ENCODE data around the gene MISP.

MISP gene

GRCh38 chr19:703651-704446 is 47.1 kb upstream of the MISP start:
- no peak overlapping the region for H3K4me3 ChIP-seq (ENCODE audit: low read depth in 1 of 2, low read length in 2 of 2)

GRCh38 chr19:704447-704741 is 46.5 kb upstream of the MISP start:
- no peaks in the 10 kb centered on the region for H4K20me1 ChIP-seq (ENCODE audit: insufficient read depth, low read length)
- no peak overlapping the region for H3K4me3 ChIP-seq (ENCODE audit: low read depth in 1 of 2, low read length in 2 of 2)
- no peaks in the 10 kb centered on the region for H3K9me3 ChIP-seq (ENCODE audit: insufficient read depth, low read length, severe bottlenecking)
- no peak overlapping the region for H3K4me2 ChIP-seq (ENCODE audit: insufficient read depth, low read length)
- DNase-seq (no peak), ATAC-seq (ENCODE audit: insufficient read depth, low read depth) (no peak)
- H3K27me3 ChIP-seq (ENCODE audit: insufficient read depth, low read length, poor library complexity): no peaks in the 10 kb centered on the region
- no peak overlapping the region for H3K27ac ChIP-seq (ENCODE audit: low read length)
- no peak overlapping the region for H2AFZ ChIP-seq (ENCODE audit: low read depth, low read length)
- no peak for TF ChIP-seq CTCF (IDR thresholded peaks at IDR 0.05; ENCODE audit: borderline replicate concordance, extremely low read depth, low read length, poor library complexity, severe bottlenecking)
- no peak for TF ChIP-seq EZH2 (IDR thresholded peaks at IDR 0.05; ENCODE audit: borderline replicate concordance, low read depth, low read length, severe bottlenecking)
- no peaks in the 10 kb centered on the region for H3K79me2 ChIP-seq (ENCODE audit: insufficient read depth, low read length)
- H3K36me3 ChIP-seq (ENCODE audit: insufficient read depth, low read length): no peaks in the 10 kb centered on the region
- H3K4me1 ChIP-seq (ENCODE audit: insufficient read depth, low read length): no peaks in the 10 kb centered on the region
- H3K9ac ChIP-seq (ENCODE audit: low read depth, low read length): no peak overlapping the region

More at GRCh38 chr19:703651-704446, 47.1 kb upstream of the MISP start:
- Histone ChIP-seq H4K20me1 (ENCODE audit: insufficient read depth, low read length) (no peaks in the 10 kb centered on the region), H3K27me3 (ENCODE audit: insufficient read depth, low read length, poor library complexity) (no peaks in the 10 kb centered on the region), H3K36me3 (ENCODE audit: insufficient read depth, low read length) (no peaks in the 10 kb centered on the region), H3K9ac (ENCODE audit: low read depth, low read length) (no peak overlapping the region), H3K4me1 (ENCODE audit: insufficient read depth, low read length) (no peaks in the 10 kb centered on the region), H3K27ac (ENCODE audit: low read length) (no peak overlapping the region), H3K9me3 (ENCODE audit: insufficient read depth, low read length, severe bottlenecking) (no peaks in the 10 kb centered on the region), H3K79me2 (ENCODE audit: insufficient read depth, low read length) (no peaks in the 10 kb centered on the region), H3K4me2 (ENCODE audit: insufficient read depth, low read length) (no peak overlapping the region), H2AFZ (ENCODE audit: low read depth, low read length) (no peak overlapping the region)
- DNase-seq (peak; percentile 47), ATAC-seq (ENCODE audit: insufficient read depth, low read depth) (peak; percentile 29; the same call in 1 of the 3 replicates)
- no peak for TF ChIP-seq CTCF (IDR thresholded peaks at IDR 0.05; ENCODE audit: borderline replicate concordance, extremely low read depth, low read length, poor library complexity, severe bottlenecking)
- no peak for TF ChIP-seq EZH2 (IDR thresholded peaks at IDR 0.05; ENCODE audit: borderline replicate concordance, low read depth, low read length, severe bottlenecking)

GRCh38 chr19:708154-709143 is 42.5 kb upstream of the MISP start, which contains the start of gene PALM:
TSS of gene PALM (plus strand) at chr19:708935. CDS start at chr19:709147, 212 bp downstream.
- no peak for TF ChIP-seq CTCF (IDR thresholded peaks at IDR 0.05; ENCODE audit: borderline replicate concordance, extremely low read depth, low read length, poor library complexity, severe bottlenecking)
- no peak for TF ChIP-seq EZH2 (IDR thresholded peaks at IDR 0.05; ENCODE audit: borderline replicate concordance, low read depth, low read length, severe bottlenecking)
- no peaks in the 10 kb centered on the region for H3K36me3 ChIP-seq (ENCODE audit: insufficient read depth, low read length)
- H3K4me3 ChIP-seq (ENCODE audit: low read depth in 1 of 2, low read length in 2 of 2): no peak within 1 kb of the TSS
- DNase-seq: no peak
- H3K79me2 ChIP-seq (ENCODE audit: insufficient read depth, low read length): no peaks in the 10 kb centered on the region
- H3K9me3 ChIP-seq (ENCODE audit: insufficient read depth, low read length, severe bottlenecking): no peaks in the 10 kb centered on the region
- H3K4me2 ChIP-seq (ENCODE audit: insufficient read depth, low read length): no peak within 1 kb of the TSS
- H3K27me3 ChIP-seq (ENCODE audit: insufficient read depth, low read length, poor library complexity): no peaks in the 10 kb centered on the region
- H3K4me1 ChIP-seq (ENCODE audit: insufficient read depth, low read length): no peaks in the 10 kb centered on the region
- H3K9ac ChIP-seq (ENCODE audit: low read depth, low read length): no peak within 1 kb of the TSS
- no peak for ATAC-seq (ENCODE audit: insufficient read depth, low read depth)
- H4K20me1 ChIP-seq (ENCODE audit: insufficient read depth, low read length): no peaks in the 10 kb centered on the region
- H2AFZ ChIP-seq (ENCODE audit: low read depth, low read length): no peak within 1 kb of the TSS
- H3K27ac ChIP-seq (ENCODE audit: low read length): no peak within 1 kb of the TSS

Measured in DND-41 (cell line).